ENCODE results near the gene TBC1D8.

DNA sequence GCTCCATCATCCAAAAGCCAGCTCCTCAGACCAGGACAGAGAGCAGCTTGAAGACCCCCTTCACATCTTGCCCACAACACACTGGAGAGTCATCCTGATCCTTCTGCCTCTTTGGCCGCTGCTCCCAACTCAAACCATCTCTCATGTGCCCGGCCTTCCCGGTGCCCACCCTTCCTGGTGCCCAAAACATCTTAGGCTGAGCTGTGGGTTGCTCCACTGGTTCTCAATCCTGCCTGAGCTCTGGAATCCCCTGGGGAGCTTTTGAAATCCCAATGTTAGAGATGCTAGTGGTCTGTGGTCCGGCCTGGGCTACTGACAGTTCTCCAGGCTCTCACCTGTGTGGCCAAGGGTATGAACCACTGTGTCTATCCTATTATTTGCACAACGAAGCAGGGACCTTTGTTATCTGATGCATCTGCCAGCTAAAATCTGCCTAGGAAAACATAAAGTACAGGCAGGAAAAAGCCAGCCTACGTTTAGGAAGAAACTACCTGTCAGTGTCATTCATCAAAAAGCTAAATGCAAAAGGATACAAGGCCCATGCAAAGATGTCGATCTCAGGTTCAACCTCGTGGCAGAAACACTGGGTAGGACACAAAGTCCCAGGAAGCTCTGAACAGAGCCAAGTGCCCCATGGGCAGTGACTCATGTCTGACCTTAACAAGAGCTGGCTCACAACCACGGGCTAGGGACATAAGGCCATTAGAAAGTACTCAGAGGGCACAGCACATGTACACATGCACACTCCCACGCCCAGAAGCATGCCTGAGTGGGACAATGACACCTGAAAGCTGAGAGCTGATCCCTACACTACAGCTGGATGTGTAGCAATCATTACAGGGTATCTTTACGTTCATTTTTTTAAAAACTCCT is 30.8 kb downstream of the TBC1D8 start:
- TF ChIP-seq, protein P1, sequence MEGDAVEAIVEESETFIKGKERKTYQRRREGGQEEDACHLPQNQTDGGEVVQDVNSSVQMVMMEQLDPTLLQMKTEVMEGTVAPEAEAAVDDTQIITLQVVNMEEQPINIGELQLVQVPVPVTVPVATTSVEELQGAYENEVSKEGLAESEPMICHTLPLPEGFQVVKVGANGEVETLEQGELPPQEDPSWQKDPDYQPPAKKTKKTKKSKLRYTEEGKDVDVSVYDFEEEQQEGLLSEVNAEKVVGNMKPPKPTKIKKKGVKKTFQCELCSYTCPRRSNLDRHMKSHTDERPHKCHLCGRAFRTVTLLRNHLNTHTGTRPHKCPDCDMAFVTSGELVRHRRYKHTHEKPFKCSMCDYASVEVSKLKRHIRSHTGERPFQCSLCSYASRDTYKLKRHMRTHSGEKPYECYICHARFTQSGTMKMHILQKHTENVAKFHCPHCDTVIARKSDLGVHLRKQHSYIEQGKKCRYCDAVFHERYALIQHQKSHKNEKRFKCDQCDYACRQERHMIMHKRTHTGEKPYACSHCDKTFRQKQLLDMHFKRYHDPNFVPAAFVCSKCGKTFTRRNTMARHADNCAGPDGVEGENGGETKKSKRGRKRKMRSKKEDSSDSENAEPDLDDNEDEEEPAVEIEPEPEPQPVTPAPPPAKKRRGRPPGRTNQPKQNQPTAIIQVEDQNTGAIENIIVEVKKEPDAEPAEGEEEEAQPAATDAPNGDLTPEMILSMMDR (IDR thresholded peaks at IDR 0.05), result no peak
- no peak for TF ChIP-seq EZH2 (IDR thresholded peaks at IDR 0.05; ENCODE audit: borderline replicate concordance, insufficient read depth, low read depth, low read length, poor library complexity, severe bottlenecking)

All from B cell (primary cell).